GM12892 (cell line): ENCODE results near the gene DLGAP1.

Source experiments
- POLR2A ChIP-seq: IDR thresholded peaks from 2 replicates; pipeline ENCODE4 v1.6.1; 2011; ENCODE audit warnings: low read depth, low read length, control low read depth
- POLR2AphosphoS5 ChIP-seq: IDR thresholded peaks from 2 replicates; pipeline ENCODE4 v1.6.1; 2011; ENCODE audit warnings: low read depth, low read length, control low read depth
- TAF1 ChIP-seq: IDR thresholded peaks from 2 replicates; pipeline ENCODE4 v1.6.1; 2011; ENCODE audit warnings: low read depth, mild to moderate bottlenecking, control low read depth, low read length, borderline replicate concordance

- no peak for TF ChIP-seq POLR2A
- no peak for TF ChIP-seq POLR2AphosphoS5
- no peak for TF ChIP-seq TAF1
These were observed 507.7 kb downstream of the DLGAP1 start for GRCh38 chr18:3947383-3947782.
